Muscle of leg (tissue), 11 donors: ENCODE data around the gene TNS1. TPM values are rescaled to one million over a fixed set of nuclear protein-coding genes. Genes with fewer than 3 reads are reported as not detected.

Experiments
- DNase-seq: peaks from one replicate; pipeline ENCODE4 v3.0.0; 2013
- H3K27ac ChIP-seq: one replicate; pipeline ENCODE4 v1.5.1; 2013; ENCODE audit warnings: mild to moderate bottlenecking, low read length, control low read depth
- H3K27me3 ChIP-seq: one replicate; pipeline ENCODE4 v1.6.1; 2013; ENCODE audit warnings: low read length; ENCODE audit not compliant: control insufficient read depth, insufficient read depth
- H3K36me3 ChIP-seq: one replicate; pipeline ENCODE4 v1.6.1; 2013; ENCODE audit warnings: low read length; ENCODE audit not compliant: control insufficient read depth, insufficient read depth
- H3K4me1 ChIP-seq: one replicate; pipeline ENCODE4 v1.6.1; 2013; ENCODE audit warnings: low read length; ENCODE audit not compliant: control insufficient read depth, insufficient read depth
- H3K4me3 ChIP-seq: one replicate; pipeline ENCODE4 v1.5.1; 2013; ENCODE audit warnings: low read length, control low read depth
- H3K9me3 ChIP-seq: replicated peaks from 2 replicates; pipeline ENCODE4 v1.6.1; 2013; ENCODE audit warnings: low read depth, low read length; ENCODE audit not compliant: control insufficient read depth
- WGBS: methylation state at CpG from one replicate; pipeline ENCODE4 v1.1.5; 2013; ENCODE audit warnings: missing lambda C conversion rate; ENCODE audit not compliant: insufficient coverage; 5-methylcytosine and 5-hydroxymethylcytosine counted together
- polyA plus RNA-seq, 8 donors: library from polyadenylated mRNA; unstranded; fragments of 120-200 nt; gene quantifications; one replicate each; pipeline versions ENCODE4 v1.2.1 to v1.2.3, GENCODE V29; 2013; ENCODE audit warnings: inconsistent platforms in 1 of 8, low replicate concordance in 1 of 8; ENCODE audit not compliant: insufficient read length in 8 of 8, insufficient read depth in 1 of 8
- total RNA-seq: library from RNA; stranded (reverse); fragments of 120-200 nt; gene quantifications from one replicate; pipeline ENCODE4 v1.2.4, GENCODE V29; 2013

The TNS1 gene
- total and polyA plus RNA-seq, 9 donors = 68.1 to 129 (median 114) TPM

GRCh38 chr2:217843324-217843723 lies 159.5 kb downstream of the TNS1 start:
- Histone ChIP-seq H3K27ac (no peak overlapping the region), H3K4me1 (peaks cover 69% of the 10 kb centered on the region)

GRCh38 chr2:217842017-217842416 lies 160.8 kb downstream of the TNS1 start:
- WGBS = 100% methylated on average over 2 of the region's 2 CpGs
- DNase-seq = no peak
- Histone ChIP-seq H3K27ac (no peak overlapping the region), H3K27me3 (no peaks in the 10 kb centered on the region), H3K4me3 (no peak overlapping the region), H3K36me3 (peaks cover 75% of the 10 kb centered on the region), H3K4me1 (peaks cover 69% of the 10 kb centered on the region), H3K9me3 (no peaks in the 10 kb centered on the region)

More at GRCh38 chr2:217843324-217843723, 159.5 kb downstream of the TNS1 start:
- no peak for DNase-seq
- 73% methylated on average over 1 of the region's 1 CpG for WGBS
- peaks cover 85% of the 10 kb centered on the region for H3K36me3 ChIP-seq
- H3K27me3 ChIP-seq = no peaks in the 10 kb centered on the region
- no peak overlapping the region for H3K4me3 ChIP-seq
- no peaks in the 10 kb centered on the region for H3K9me3 ChIP-seq

- Histone ChIP-seq H3K36me3 (peaks cover 72% of the 10 kb centered on the region), H3K27me3 (no peaks in the 10 kb centered on the region), H3K4me3 (no peak overlapping the region), H3K27ac (peak overlapping the region; percentile 39), H3K9me3 (no peaks in the 10 kb centered on the region), H3K4me1 (peaks cover 70% of the 10 kb centered on the region)
- 73% methylated on average over 3 of the region's 3 CpGs for WGBS
- no peak for DNase-seq
Observed at GRCh38 chr2:217840522-217840921, 162.3 kb downstream of the TNS1 start.

GRCh38 chr2:217839750-217840107 lies 163.1 kb downstream of the TNS1 start:
- Histone ChIP-seq H3K4me3 (no peak overlapping the region), H3K36me3 (peaks cover 72% of the 10 kb centered on the region), H3K4me1 (peaks cover 70% of the 10 kb centered on the region), H3K9me3 (no peaks in the 10 kb centered on the region), H3K27ac (peak overlapping the region; percentile 66), H3K27me3 (no peaks in the 10 kb centered on the region)
- WGBS = 70% methylated on average over 4 of the region's 7 CpGs
- no peak for DNase-seq

DNA sequence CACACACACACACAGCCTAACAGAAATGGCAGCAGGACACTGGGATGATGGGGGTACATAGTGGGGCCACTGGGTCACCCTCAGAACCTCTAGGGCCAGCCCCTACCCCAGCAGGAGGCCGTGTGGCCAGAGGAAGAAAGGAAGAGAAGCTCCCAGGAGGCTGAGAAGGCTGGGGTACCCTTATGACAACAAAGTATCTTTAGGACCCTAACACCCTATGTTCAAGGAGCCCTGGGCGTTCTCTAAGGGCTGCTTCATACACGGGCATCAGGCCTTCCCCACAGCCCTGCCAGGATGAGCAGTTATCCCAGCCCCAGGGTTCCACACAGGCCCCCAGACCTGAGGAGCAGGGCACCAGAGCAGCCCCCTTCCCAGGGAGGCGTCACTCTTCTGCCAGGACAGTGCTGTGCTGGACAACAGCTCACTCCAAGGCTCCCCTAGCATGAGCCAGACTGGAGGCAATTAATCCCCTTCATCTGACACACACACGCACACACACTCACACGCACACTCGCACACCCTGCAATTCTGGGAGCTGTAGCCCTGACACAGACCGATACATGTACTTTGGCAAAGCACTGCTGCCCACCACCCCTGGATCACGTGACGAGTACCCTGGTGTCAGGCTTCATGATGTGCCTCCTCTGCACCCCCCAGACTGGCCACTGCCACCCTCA lies 163.6 kb downstream of the TNS1 start:
- H3K27ac ChIP-seq = peak overlapping the region; percentile 66
- DNase-seq = no peak
- WGBS = 67% methylated on average over 9 of the region's 10 CpGs
- no peaks in the 10 kb centered on the region for H3K27me3 ChIP-seq
- no peaks in the 10 kb centered on the region for H3K9me3 ChIP-seq
- H3K4me3 ChIP-seq = no peak overlapping the region
- H3K36me3 ChIP-seq = peaks cover 72% of the 10 kb centered on the region
- H3K4me1 ChIP-seq = peaks cover 70% of the 10 kb centered on the region

DNA sequence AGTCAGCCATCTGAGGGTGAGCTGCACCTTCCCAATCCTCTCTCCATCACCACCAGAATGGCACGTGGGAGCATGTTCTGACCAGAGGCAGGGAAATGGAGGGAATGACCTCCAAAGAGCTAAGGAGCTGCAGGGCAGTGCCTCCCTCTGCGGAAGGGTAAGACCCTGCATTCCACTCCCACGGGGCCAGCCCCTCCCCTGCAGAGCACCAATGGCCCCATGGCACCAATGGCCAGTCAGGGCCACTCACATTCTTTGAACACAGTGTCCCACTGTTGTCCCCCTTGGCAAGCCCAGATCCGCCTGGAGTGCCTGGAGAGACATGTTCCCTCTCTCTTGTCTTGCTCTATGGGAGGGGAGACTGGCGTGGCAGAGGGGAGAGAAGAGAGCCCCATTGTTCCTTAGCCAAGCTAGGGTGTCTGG lies 164.4 kb downstream of the TNS1 start:
- no peaks in the 10 kb centered on the region for H3K9me3 ChIP-seq
- H3K4me1 ChIP-seq = peaks cover 71% of the 10 kb centered on the region
- peaks cover 71% of the 10 kb centered on the region for H3K36me3 ChIP-seq
- no peak overlapping the region for H3K4me3 ChIP-seq
- H3K27ac ChIP-seq = peak overlapping the region; percentile 99
- H3K27me3 ChIP-seq = no peaks in the 10 kb centered on the region
- WGBS = 69% methylated on average over 2 of the region's 5 CpGs
- DNase-seq = no peak

DNA sequence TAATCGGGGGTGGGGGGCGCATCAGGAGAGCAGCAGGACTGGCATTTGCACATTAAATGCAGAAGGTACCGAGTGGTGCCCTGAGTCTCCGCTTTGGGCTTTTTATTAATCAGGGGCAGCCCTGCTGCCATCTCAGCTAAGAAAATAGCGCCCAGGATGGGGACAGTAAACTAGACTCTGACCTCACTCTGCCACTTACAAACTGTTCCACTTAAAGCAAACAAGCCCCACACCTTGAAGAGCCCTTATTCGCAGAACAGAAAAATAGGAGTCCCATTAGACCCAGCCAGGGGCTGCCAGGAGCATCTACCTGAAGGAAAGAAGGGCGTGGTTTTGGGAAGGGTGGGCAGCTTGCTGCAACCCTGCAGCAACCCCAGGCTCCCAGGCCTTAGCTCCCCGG lies 165.3 kb downstream of the TNS1 start:
- no peak overlapping the region for H3K4me3 ChIP-seq
- H3K9me3 ChIP-seq = no peaks in the 10 kb centered on the region
- peaks cover 68% of the 10 kb centered on the region for H3K4me1 ChIP-seq
- H3K36me3 ChIP-seq = peaks cover 78% of the 10 kb centered on the region
- 74% methylated on average over 7 of the region's 8 CpGs for WGBS
- no peaks in the 10 kb centered on the region for H3K27me3 ChIP-seq
- H3K27ac ChIP-seq = peak overlapping the region; percentile 99
- no peak for DNase-seq

DNA sequence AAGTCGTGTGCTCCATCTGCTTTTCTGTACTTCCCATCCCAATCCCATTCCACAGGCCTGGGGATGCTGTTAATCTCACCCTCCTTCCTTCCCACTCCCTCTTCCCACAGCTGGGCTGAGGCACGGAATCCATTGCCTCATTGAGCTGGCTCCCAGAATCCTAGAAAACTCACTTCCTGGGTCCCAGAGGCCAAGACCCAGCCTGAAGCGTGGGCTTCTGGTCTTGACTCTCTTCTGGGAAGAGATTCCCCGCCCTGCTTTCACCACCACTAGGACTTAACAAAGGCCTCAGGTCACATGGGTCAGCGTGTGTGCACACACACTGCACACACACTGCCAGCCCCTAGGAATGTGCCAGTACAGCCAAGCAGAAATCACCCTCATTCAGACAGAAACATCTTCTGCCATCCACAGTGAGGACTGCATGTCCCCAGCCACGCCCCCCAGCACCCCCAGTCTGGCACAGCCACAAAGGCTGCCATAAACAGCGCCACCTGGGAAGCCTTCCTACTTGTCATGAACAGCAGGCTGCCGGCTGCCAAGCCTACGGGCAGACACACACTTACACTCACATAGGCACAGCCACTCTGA lies 165.8 kb downstream of the TNS1 start:
- no peaks in the 10 kb centered on the region for H3K9me3 ChIP-seq
- no peak overlapping the region for H3K4me3 ChIP-seq
- peaks cover 72% of the 10 kb centered on the region for H3K4me1 ChIP-seq
- H3K27me3 ChIP-seq = no peaks in the 10 kb centered on the region
- DNase-seq = peak; percentile 95
- WGBS = 23% methylated on average over 9 of the region's 9 CpGs
- peaks cover 78% of the 10 kb centered on the region for H3K36me3 ChIP-seq
- peak overlapping the region; percentile 99 for H3K27ac ChIP-seq

DNA sequence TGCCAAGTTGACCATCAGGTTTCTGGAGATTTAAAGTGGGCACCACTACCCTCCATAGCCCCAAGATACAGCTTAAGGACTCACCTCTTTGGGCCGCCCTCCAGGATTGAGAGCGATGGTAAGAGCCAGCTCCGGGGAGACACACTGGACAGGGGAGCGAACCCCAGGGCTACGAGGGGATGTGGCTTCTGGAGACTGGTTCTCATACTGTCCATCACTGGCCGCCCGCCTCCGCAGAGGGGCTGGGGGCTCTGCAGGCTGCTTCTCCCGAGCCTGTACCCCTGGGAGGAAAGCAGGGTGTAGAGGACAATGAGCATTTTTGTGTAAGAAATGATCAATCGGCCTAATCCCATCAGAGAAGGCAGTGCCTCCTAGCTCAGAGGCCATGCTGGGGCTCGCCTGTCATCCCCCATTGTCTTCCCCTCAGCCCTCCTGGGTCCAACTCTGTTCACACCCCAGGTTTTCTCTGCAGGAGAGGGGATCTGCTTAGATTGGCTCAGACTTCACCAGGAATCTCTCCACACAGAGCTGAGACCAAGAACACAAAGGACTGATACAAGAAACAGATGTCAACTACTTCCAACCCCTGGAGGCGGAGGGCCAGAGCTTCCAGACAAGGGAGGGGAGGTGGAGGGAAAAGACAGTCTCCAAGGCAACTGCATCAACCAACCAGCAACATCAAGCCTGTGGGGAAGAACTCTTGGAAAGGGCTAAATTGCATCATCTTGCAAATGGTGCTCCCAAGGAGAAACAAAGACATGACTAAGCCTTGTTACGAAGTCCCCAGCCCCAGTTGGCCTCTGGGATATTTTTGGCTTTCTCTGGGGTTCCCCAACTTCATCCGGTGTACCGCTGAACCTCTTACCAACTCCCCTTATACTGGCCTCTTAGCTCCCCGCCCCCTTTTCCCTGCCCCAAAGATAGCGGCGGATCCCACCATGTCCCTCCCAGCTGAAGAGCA lies 166.6 kb downstream of the TNS1 start:
- no peak overlapping the region for H3K4me3 ChIP-seq
- DNase-seq = peak; percentile 99

More for the DNA sequence above, 166.6 kb downstream of the TNS1 start:
- no peaks in the 10 kb centered on the region for H3K27me3 ChIP-seq
- H3K4me1 ChIP-seq = peaks cover 70% of the 10 kb centered on the region
- no peaks in the 10 kb centered on the region for H3K9me3 ChIP-seq
- whole genome bisulfite sequencing = 31% methylated on average over 14 of the region's 18 CpGs
- peak overlapping the region; percentile 99 for H3K27ac ChIP-seq
- H3K36me3 ChIP-seq = peaks cover 80% of the 10 kb centered on the region
